Activated CD8-positive, alpha-beta memory T cell treated with anti-CD3 and anti-CD28 coated beads, Interleukin-2, amount 10 ng/mL, durations not matched to agents 7 days and 5 days (primary cell): ENCODE data around the gene BATF2. TPM values are rescaled to one million over a fixed set of nuclear protein-coding genes. Genes with fewer than 3 reads are reported as not detected.

Experiments used
- ATAC-seq: fragments of 150-1000 bp; cut with Tn5 transposase; one replicate; pipeline ENCODE4 v1.10.0; 2021; ENCODE audit warnings: moderate library complexity
- CTCF ChIA-PET: fragments of 350-600 bp; sonication (Branson Sonifier 250); formaldehyde crosslinking; loops from one replicate; lab custom pipeline; 2021; ENCODE audit warnings: antibody characterized with exemption; lab: Charles Lee
- DNase-seq: peaks from one replicate; pipeline ENCODE4 v3.0.0-alpha.2; 2020
- H3K27ac Mint-ChIP-seq: one replicate; pipeline ENCODE4 v1.8.0; 2021; ENCODE audit warnings: mild to moderate bottlenecking, mixed read lengths
- H3K27me3 Mint-ChIP-seq: one replicate; pipeline ENCODE4 v1.8.0; 2021; ENCODE audit warnings: mixed read lengths
- H3K36me3 Mint-ChIP-seq: one replicate; pipeline ENCODE4 v1.8.0; 2021; ENCODE audit warnings: mild to moderate bottlenecking, mixed read lengths
- H3K4me1 Mint-ChIP-seq: one replicate; pipeline ENCODE4 v1.8.0; 2021; ENCODE audit warnings: mixed read lengths
- H3K4me3 Mint-ChIP-seq: one replicate; pipeline ENCODE4 v1.8.0; 2021; ENCODE audit warnings: mild to moderate bottlenecking, moderate library complexity, mixed read lengths
- H3K9me3 Mint-ChIP-seq: one replicate; pipeline ENCODE4 v1.8.0; 2022; ENCODE audit warnings: low read depth, mixed read lengths
- total RNA-seq, 2 experiments: library from RNA; stranded (reverse); gene quantifications; one replicate each; pipeline ENCODE4 v1.2.3, GENCODE V29; 2021

The BATF2 gene
- under 1 TPM; 0.33 to 0.67 TPM for total RNA-seq

- Mint-ChIP-seq H3K27ac (peak within 1 kb of the TSS; percentile 70), H3K27me3 (no peaks in the 10 kb centered on the region), H3K4me1 (peaks cover 30% of the 10 kb centered on the region), H3K36me3 (no peaks in the 10 kb centered on the region), H3K4me3 (peak within 1 kb of the TSS; percentile 60), H3K9me3 (no peaks in the 10 kb centered on the region)
- ATAC-seq (peak; percentile 66), DNase-seq (peak; percentile 50)
- CTCF ChIA-PET = interaction anchor here (0.7 to 5.0 kb wide), 4 partner anchors 18 to 153 kb away, joined by 3 to 35 read pairs (median 10); partner anchors contain the start of genes ARL2 and CDC42BPG
These were observed at the start of gene BATF2 for GRCh38 chr11:64996710-64997380. BATF2 (minus strand) TSS chr11:64996971; CDS start chr11:64996914, 57 bp downstream.

- DNase-seq (no peak), ATAC-seq (no peak)
- no peaks in the 10 kb centered on the region for H3K9me3 Mint-ChIP-seq
- peaks cover 46% of the 10 kb centered on the region for H3K4me1 Mint-ChIP-seq
- CTCF ChIA-PET = interaction anchor here (1.3 to 1.7 kb wide), 2 partner anchors 31 to 33 kb away, joined by 4 read pairs; partner anchors contain the start of gene ARL2
- H3K36me3 Mint-ChIP-seq = peaks cover 13% of the 10 kb centered on the region
- no peaks in the 10 kb centered on the region for H3K27me3 Mint-ChIP-seq
- no peak overlapping the region for H3K27ac Mint-ChIP-seq
- H3K4me3 Mint-ChIP-seq = no peak overlapping the region
These were observed 49.0 kb upstream of the BATF2 start for GRCh38 chr11:65045728-65046127.

GRCh38 chr11:65045061-65045460 lies 48.3 kb upstream of the BATF2 start:
- CTCF ChIA-PET = interaction anchor here (1.7 kb wide), 1 partner anchor 32 kb away, joined by 4 read pairs; no protein-coding TSS in a partner anchor
- H3K36me3 Mint-ChIP-seq = peaks cover 13% of the 10 kb centered on the region
- DNase-seq = no peak
- no peak for ATAC-seq
- no peak overlapping the region for H3K27ac Mint-ChIP-seq
- H3K9me3 Mint-ChIP-seq = no peaks in the 10 kb centered on the region
- H3K4me1 Mint-ChIP-seq = peaks cover 48% of the 10 kb centered on the region
- H3K4me3 Mint-ChIP-seq = no peak overlapping the region
- no peaks in the 10 kb centered on the region for H3K27me3 Mint-ChIP-seq

GRCh38 chr11:65043881-65044501 lies 47.2 kb upstream of the BATF2 start:
- CTCF ChIA-PET = no interaction called here
- no peak for ATAC-seq
- peaks cover 55% of the 10 kb centered on the region for H3K4me1 Mint-ChIP-seq

GRCh38 chr11:65042891-65043290 lies 46.1 kb upstream of the BATF2 start:
- DNase-seq (no peak), ATAC-seq (no peak)
- Mint-ChIP-seq H3K36me3 (peaks cover 13% of the 10 kb centered on the region), H3K4me1 (peaks cover 52% of the 10 kb centered on the region), H3K9me3 (no peaks in the 10 kb centered on the region), H3K4me3 (peak overlapping the region; percentile 84), H3K27ac (no peak overlapping the region), H3K27me3 (no peaks in the 10 kb centered on the region)
- CTCF ChIA-PET = interaction anchor here (0.7 to 3.8 kb wide), 3 partner anchors 29 to 232 kb away, joined by 3 to 32 read pairs (median 4); partner anchors contain the start of gene ARL2

More at GRCh38 chr11:65043881-65044501, 47.2 kb upstream of the BATF2 start:
- DNase-seq = no peak
- H3K36me3 Mint-ChIP-seq = peaks cover 13% of the 10 kb centered on the region
- no peaks in the 10 kb centered on the region for H3K27me3 Mint-ChIP-seq
- H3K4me3 Mint-ChIP-seq = no peak overlapping the region
- H3K9me3 Mint-ChIP-seq = no peaks in the 10 kb centered on the region
- no peak overlapping the region for H3K27ac Mint-ChIP-seq

GRCh38 chr11:65040847-65041622 lies 44.3 kb upstream of the BATF2 start, which contains the start of gene SAC3D1:
SAC3D1 (plus strand) TSS chr11:65041210; CDS start chr11:65041293, 83 bp downstream.
- H3K27me3 Mint-ChIP-seq = no peaks in the 10 kb centered on the region
- CTCF ChIA-PET = interaction anchor here (1.1 to 3.8 kb wide), 10 partner anchors 9 to 178 kb away, joined by 3 to 32 read pairs (median 4); partner anchors contain the start of genes ARL2, FAU, MRPL49 and PPP2R5B
- H3K9me3 Mint-ChIP-seq = no peaks in the 10 kb centered on the region
- DNase-seq (peak; percentile 98), ATAC-seq (peak; percentile 95)
- peaks cover 12% of the 10 kb centered on the region for H3K36me3 Mint-ChIP-seq
- H3K4me3 Mint-ChIP-seq = peak within 1 kb of the TSS; percentile 84
- H3K4me1 Mint-ChIP-seq = peaks cover 34% of the 10 kb centered on the region
- peak within 1 kb of the TSS; percentile 97 for H3K27ac Mint-ChIP-seq

GRCh38 chr11:65040520-65040846 lies 43.7 kb upstream of the BATF2 start:
- ATAC-seq (no peak), DNase-seq (no peak)
- Mint-ChIP-seq H3K9me3 (no peaks in the 10 kb centered on the region), H3K4me1 (peaks cover 32% of the 10 kb centered on the region), H3K36me3 (peaks cover 12% of the 10 kb centered on the region), H3K4me3 (peak overlapping the region; percentile 84), H3K27ac (peak overlapping the region; percentile 97), H3K27me3 (no peaks in the 10 kb centered on the region)
- CTCF ChIA-PET = interaction anchor here (0.6 to 3.8 kb wide), 14 partner anchors 8 to 276 kb away, joined by 3 to 32 read pairs (median 3); partner anchors contain the start of genes ARL2, FAU, MRPL49 and PPP2R5B

- Mint-ChIP-seq H3K4me3 (no peak overlapping the region), H3K9me3 (no peaks in the 10 kb centered on the region), H3K36me3 (no peaks in the 10 kb centered on the region), H3K27me3 (no peaks in the 10 kb centered on the region), H3K4me1 (peaks cover 10% of the 10 kb centered on the region), H3K27ac (no peak overlapping the region)
- ATAC-seq (no peak), DNase-seq (no peak)
- CTCF ChIA-PET = interaction anchor here (1.2 to 2.3 kb wide), 2 partner anchors 9 to 23 kb away, joined by 5 to 10 read pairs; partner anchors contain the start of gene ARL2
These were observed 40.2 kb upstream of the BATF2 start for GRCh38 chr11:65036931-65037330.

GRCh38 chr11:65035579-65035978 lies 38.8 kb upstream of the BATF2 start:
- H3K27me3 Mint-ChIP-seq = no peaks in the 10 kb centered on the region
- ATAC-seq = no peak
- no peak for DNase-seq
- H3K9me3 Mint-ChIP-seq = no peaks in the 10 kb centered on the region
- no peaks in the 10 kb centered on the region for H3K36me3 Mint-ChIP-seq
- CTCF ChIA-PET = interaction anchor here (1.0 kb wide), 1 partner anchor 21 kb away, joined by 5 read pairs; the partner anchor contains the start of gene ARL2
- H3K4me1 Mint-ChIP-seq = peaks cover 8% of the 10 kb centered on the region
- H3K4me3 Mint-ChIP-seq = no peak overlapping the region
- no peak overlapping the region for H3K27ac Mint-ChIP-seq

GRCh38 chr11:65034423-65034822 lies 37.7 kb upstream of the BATF2 start:
- no peaks in the 10 kb centered on the region for H3K36me3 Mint-ChIP-seq
- CTCF ChIA-PET = interaction anchor here (1.9 kb wide), 1 partner anchor 76 kb away, joined by 6 read pairs; no protein-coding TSS in a partner anchor
- no peaks in the 10 kb centered on the region for H3K9me3 Mint-ChIP-seq
- H3K4me1 Mint-ChIP-seq = peaks cover under 1% of the 10 kb centered on the region
- DNase-seq = no peak
- H3K27ac Mint-ChIP-seq = no peak overlapping the region
- no peaks in the 10 kb centered on the region for H3K27me3 Mint-ChIP-seq
- ATAC-seq = no peak
- no peak overlapping the region for H3K4me3 Mint-ChIP-seq

GRCh38 chr11:65032216-65032615 lies 35.4 kb upstream of the BATF2 start:
- DNase-seq (no peak), ATAC-seq (no peak)
- no peaks in the 10 kb centered on the region for H3K9me3 Mint-ChIP-seq
- H3K4me3 Mint-ChIP-seq = no peak overlapping the region
- no peaks in the 10 kb centered on the region for H3K36me3 Mint-ChIP-seq
- H3K27me3 Mint-ChIP-seq = no peaks in the 10 kb centered on the region
- CTCF ChIA-PET = interaction anchor here (0.6 to 1.9 kb wide), 5 partner anchors 8 to 188 kb away, joined by 3 to 6 read pairs (median 3); partner anchors contain the start of genes ARL2 and SAC3D1
- H3K4me1 Mint-ChIP-seq = peaks cover 13% of the 10 kb centered on the region
- no peak overlapping the region for H3K27ac Mint-ChIP-seq

GRCh38 chr11:65027213-65028067 lies 30.7 kb upstream of the BATF2 start, which contains the start of gene SNX15:
SNX15 (plus strand) TSS chr11:65027439; CDS start chr11:65027538, 99 bp downstream.
- Mint-ChIP-seq H3K4me1 (peaks cover 22% of the 10 kb centered on the region), H3K27ac (peak within 1 kb of the TSS; percentile 86), H3K27me3 (no peaks in the 10 kb centered on the region), H3K36me3 (no peaks in the 10 kb centered on the region), H3K4me3 (peak within 1 kb of the TSS; percentile 69), H3K9me3 (no peaks in the 10 kb centered on the region)
- DNase-seq = peak; percentile 96
- peak; percentile 94 for ATAC-seq
- CTCF ChIA-PET = interaction anchor here (0.7 to 6.8 kb wide), 12 partner anchors 10 to 183 kb away, joined by 3 to 81 read pairs (median 4); partner anchors contain the start of genes ARL2, CDC42BPG, SAC3D1 and ZNHIT2
